H1 (cell line): ENCODE data around the gene CAB39L. TPM values are rescaled to one million over a fixed set of nuclear protein-coding genes. Genes with fewer than 3 reads are reported as not detected.

ENCODE experiments used
- CTCF ChIA-PET: fragments of 300-600 bp; sonication (Branson Sonifier 250); formaldehyde crosslinking; loops from one replicate; lab custom pipeline; 2021; ENCODE audit not compliant: partially characterized antibody; lab: Charles Lee
- POLR2A ChIA-PET: fragments of 300-600 bp; sonication (Branson Sonifier 250); formaldehyde crosslinking; loops from one replicate; lab custom pipeline; 2021; ENCODE audit warnings: inconsistent platforms; ENCODE audit not compliant: partially characterized antibody; lab: Charles Lee
- DNase-seq, 2 experiments: peaks; one replicate each; pipeline versions ENCODE4 v3.0.0 to v3.0.0-alpha.2; 2010 to 2022; ENCODE audit warnings: low spot score in 2 of 2, low read depth in 1 of 2, mixed read lengths in 1 of 2
- FAIRE-seq: peaks from 2 replicates; lab custom pipeline; 2011; peaks lifted over from hg19 to GRCh38; lab: Jason Lieb, UNC
- H2AFZ ChIP-seq: 2 replicates; pipeline ENCODE4 v1.8.1; 2012; ENCODE audit warnings: low read length, inconsistent platforms
- H2AK5ac ChIP-seq: 2 replicates; pipeline ENCODE4 v1.6.1; 2013; ENCODE audit warnings: low read depth, low read length
- H2BK120ac ChIP-seq: replicated peaks from 2 replicates; pipeline ENCODE3; 2013; ENCODE audit warnings: low read depth, low read length, inconsistent platforms
- H2BK12ac ChIP-seq: 2 replicates; pipeline ENCODE4 v1.6.1; 2013; ENCODE audit warnings: low read depth, low read length
- H2BK15ac ChIP-seq: 2 replicates; pipeline ENCODE4 v1.6.1; 2013; ENCODE audit warnings: low read length
- H2BK20ac ChIP-seq: 2 replicates; pipeline ENCODE4 v1.6.1; 2013; ENCODE audit warnings: low read length
- H2BK5ac ChIP-seq: 2 replicates; pipeline ENCODE4 v1.6.1; 2013; ENCODE audit warnings: low read depth, low read length
- H3K14ac ChIP-seq: 2 replicates; pipeline ENCODE4 v1.6.1; 2013; ENCODE audit warnings: inconsistent platforms; ENCODE audit not compliant: insufficient read length
- H3K18ac ChIP-seq: 2 replicates; pipeline ENCODE4 v1.6.1; 2013; ENCODE audit warnings: low read length; ENCODE audit errors: extremely low read depth
- H3K23ac ChIP-seq: 2 replicates; pipeline ENCODE4 v1.6.1; 2013; ENCODE audit warnings: inconsistent platforms; ENCODE audit not compliant: insufficient read length
- H3K23me2 ChIP-seq: 2 replicates; pipeline ENCODE4 v1.6.1; 2013; ENCODE audit warnings: low read depth, low read length
- H3K27ac ChIP-seq: 2 replicates; pipeline ENCODE4 v1.6.1; 2011; ENCODE audit warnings: low read depth, low read length, inconsistent platforms
- H3K27me3 ChIP-seq, 4 experiments: replicated peaks in 1 of 4; 1 replicate in 1 of 4; 2 replicates in 3 of 4; pipeline versions ENCODE4 v1.6.1 to v1.8.1; 2011 to 2013; ENCODE audit warnings: low read length in 3 of 4, mild to moderate bottlenecking in 3 of 4, inconsistent platforms in 2 of 4, mixed read lengths in 2 of 4, moderate library complexity in 1 of 4; ENCODE audit not compliant: control insufficient read depth in 3 of 4, insufficient read depth in 3 of 4; ENCODE audit errors: extremely low read depth in 1 of 4
- H3K36me3 ChIP-seq, 4 experiments: 2 replicates each; pipeline versions ENCODE4 v1.6.1 to v1.8.1; 2011 to 2013; ENCODE audit warnings: mild to moderate bottlenecking in 4 of 4, low read length in 3 of 4, moderate library complexity in 2 of 4, control low read depth in 1 of 4, inconsistent platforms in 1 of 4; ENCODE audit not compliant: insufficient read depth in 4 of 4, control insufficient read depth in 2 of 4
- H3K4ac ChIP-seq: replicated peaks from 2 replicates; pipeline ENCODE3; 2013; ENCODE audit warnings: low read length, low read depth, mixed read lengths, inconsistent platforms; ENCODE audit not compliant: insufficient read length
- H3K4me1 ChIP-seq, 4 experiments: replicated peaks in 1 of 4; 1 replicate in 1 of 4; 2 replicates in 3 of 4; pipeline versions ENCODE4 v1.6.1 to v1.8.1; 2011 to 2013; ENCODE audit warnings: low read length in 3 of 4, inconsistent platforms in 2 of 4, mixed read lengths in 1 of 4; ENCODE audit not compliant: insufficient read depth in 4 of 4, control insufficient read depth in 3 of 4
- H3K4me2 ChIP-seq, 2 experiments: 2 replicates each; pipeline versions ENCODE4 v1.6.1 to v1.8.1; 2011 to 2013; ENCODE audit warnings: low read depth in 2 of 2, low read length in 2 of 2, control low read depth in 1 of 2, inconsistent platforms in 1 of 2, mild to moderate bottlenecking in 1 of 2; ENCODE audit not compliant: insufficient read depth in 1 of 2
- H3K4me3 ChIP-seq, 4 experiments: fragments of 200-600, 300-600 bp in 1 of 4; sonication (generic), shearing (Covaris generic), sonication (Bioruptor Twin) in 1 of 4; 2 replicates each; pipeline versions ENCODE4 v1.5.1 to v1.8.1; 2011 to 2016; ENCODE audit warnings: low read length in 4 of 4, low read depth in 3 of 4, control low read depth in 2 of 4, inconsistent platforms in 2 of 4, mild to moderate bottlenecking in 2 of 4, mixed read lengths in 1 of 4, moderate library complexity in 1 of 4; ENCODE audit not compliant: insufficient read depth in 2 of 4; ENCODE audit errors: extremely low read depth in 1 of 4
- H3K56ac ChIP-seq: replicated peaks from 2 replicates; pipeline ENCODE3; 2013; ENCODE audit warnings: low read depth, mild to moderate bottlenecking, mixed read lengths, low read length, inconsistent platforms; ENCODE audit not compliant: insufficient read length
- H3K79me1 ChIP-seq: 2 replicates; pipeline ENCODE4 v1.6.1; 2013; ENCODE audit warnings: low read depth, low read length, control low read depth
- H3K79me2 ChIP-seq, 2 experiments: 2 replicates each; pipeline versions ENCODE4 v1.6.1 to v1.8.1; 2012 to 2013; ENCODE audit warnings: low read length in 2 of 2, mild to moderate bottlenecking in 2 of 2, inconsistent platforms in 1 of 2; ENCODE audit not compliant: insufficient read depth in 2 of 2, control insufficient read depth in 1 of 2
- H3K9ac ChIP-seq, 4 experiments: replicated peaks in 1 of 4; 1 replicate in 1 of 4; 2 replicates in 3 of 4; pipeline versions ENCODE4 v1.6.1 to v1.8.1; 2011 to 2013; ENCODE audit warnings: low read depth in 3 of 4, low read length in 3 of 4, control low read depth in 2 of 4, mild to moderate bottlenecking in 2 of 4, moderate library complexity in 2 of 4, inconsistent platforms in 1 of 4; ENCODE audit errors: extremely low read depth in 1 of 4
- H3K9me3 ChIP-seq, 2 experiments: 2 replicates each; pipeline versions ENCODE4 v1.6.1 to v1.8.1; 2012 to 2013; ENCODE audit warnings: mild to moderate bottlenecking in 2 of 2, moderate library complexity in 2 of 2, control low read depth in 1 of 2, inconsistent platforms in 1 of 2, low read depth in 1 of 2, low read length in 1 of 2, mixed read lengths in 1 of 2; ENCODE audit not compliant: insufficient read depth in 2 of 2
- H4K20me1 ChIP-seq, 2 experiments: replicated peaks in 1 of 2; 2 replicates each; pipeline versions ENCODE3 to v1.8.1; 2011 to 2013; ENCODE audit warnings: inconsistent platforms in 2 of 2, low read length in 2 of 2, mild to moderate bottlenecking in 1 of 2; ENCODE audit not compliant: insufficient read depth in 2 of 2, control insufficient read depth in 1 of 2
- H4K5ac ChIP-seq: 2 replicates; pipeline ENCODE4 v1.6.1; 2013; ENCODE audit warnings: low read length, low read depth, mixed read lengths, inconsistent platforms; ENCODE audit not compliant: insufficient read length
- H4K8ac ChIP-seq: 2 replicates; pipeline ENCODE4 v1.8.0; 2013; ENCODE audit warnings: mild to moderate bottlenecking, moderate library complexity, low read length, inconsistent platforms; ENCODE audit not compliant: insufficient read depth; ENCODE audit errors: extremely low read depth
- H4K91ac ChIP-seq: replicated peaks from 2 replicates; pipeline ENCODE3; 2013; ENCODE audit warnings: low read length, mixed read lengths, inconsistent platforms; ENCODE audit not compliant: insufficient read length
- BRCA1 ChIP-seq: IDR thresholded peaks from 2 replicates; pipeline ENCODE4 v1.6.1; 2012; ENCODE audit warnings: low read depth, low read length, improper control_type of control experiment
- CHD2 ChIP-seq: IDR thresholded peaks from 2 replicates; pipeline ENCODE4 v1.6.1; 2012; ENCODE audit warnings: low read length, improper control_type of control experiment
- EP300 ChIP-seq, 2 experiments: IDR thresholded peaks; 1 replicate in 1 of 2; 2 replicates in 1 of 2; pipeline ENCODE4 v1.6.1; 2011 to 2012; ENCODE audit warnings: low read depth in 2 of 2, low read length in 2 of 2, mild to moderate bottlenecking in 2 of 2, borderline replicate concordance in 1 of 2, inconsistent platforms in 1 of 2, moderate library complexity in 1 of 2
- EZH2 ChIP-seq: fragments of 200-600 bp; sonication (generic); IDR thresholded peaks from 2 replicates; pipeline ENCODE4 v1.7.1; 2012; ENCODE audit warnings: low read depth, mild to moderate bottlenecking, moderate library complexity, low read length, inconsistent platforms; ENCODE audit not compliant: severe bottlenecking
- GTF2F1 ChIP-seq: IDR thresholded peaks from 2 replicates; pipeline ENCODE4 v1.6.1; 2012; ENCODE audit warnings: low read depth, low read length, improper control_type of control experiment, borderline replicate concordance
- KDM1A ChIP-seq: fragments of 200-600, 300-600 bp; sonication (generic); IDR thresholded peaks from 2 replicates; pipeline ENCODE4 v1.7.1; 2016; ENCODE audit warnings: mild to moderate bottlenecking, low read length, borderline replicate concordance
- RAD21 ChIP-seq, 2 experiments: IDR thresholded peaks in 1 of 2; conservative IDR thresholded peaks in 1 of 2; 2 replicates each; pipeline ENCODE4 v1.6.1; 2011; ENCODE audit warnings: low read depth in 2 of 2, low read length in 2 of 2, improper control_type of control experiment in 1 of 2, inconsistent platforms in 1 of 2, mild to moderate bottlenecking in 1 of 2, moderate library complexity in 1 of 2
- SAP30 ChIP-seq: fragments of 300-600 bp; sonication (generic); IDR thresholded peaks from 2 replicates; pipeline ENCODE4 v1.7.1; 2012; ENCODE audit warnings: low read length, moderate library complexity, mild to moderate bottlenecking, inconsistent platforms; ENCODE audit not compliant: insufficient read depth, insufficient replicate concordance
- SIN3A ChIP-seq, 2 experiments: IDR thresholded peaks in 1 of 2; conservative IDR thresholded peaks in 1 of 2; 2 replicates each; pipeline ENCODE4 v1.6.1; 2011 to 2012; ENCODE audit warnings: low read length in 2 of 2, improper control_type of control experiment in 1 of 2, low read depth in 1 of 2, mild to moderate bottlenecking in 1 of 2
- SIX5 ChIP-seq: IDR thresholded peaks from 2 replicates; pipeline ENCODE4 v1.6.1; 2011; ENCODE audit warnings: mild to moderate bottlenecking, low read depth, low read length
- YY1 ChIP-seq: IDR thresholded peaks from 2 replicates; pipeline ENCODE4 v1.6.1; 2011; ENCODE audit warnings: low read depth, mild to moderate bottlenecking, low read length
- WGBS, 2 experiments: shearing (Covaris generic) in 1 of 2; methylation state at CpG; one replicate each; pipeline versions ENCODE4 v1.1.6 to v1.1.7; 2013 to 2015; ENCODE audit warnings: low lambda C conversion rate in 2 of 2, mixed read lengths in 2 of 2, inconsistent platforms in 1 of 2, low coverage in 1 of 2, missing lambda C conversion rate in 1 of 2; ENCODE audit not compliant: insufficient replicate concordance in 2 of 2, insufficient coverage in 1 of 2, insufficient read length in 1 of 2; ENCODE audit errors: extremely low coverage in 1 of 2, missing lambda C conversion rate in 1 of 2; 5-methylcytosine and 5-hydroxymethylcytosine counted together
- polyA plus RNA-seq, 7 experiments: library from polyadenylated mRNA; depleted of rRNA in 3 of 7; stranded (reverse) in 5 of 7; unstranded in 2 of 7; fragments of >200 nt in 5 of 7; fragments of 200-250 nt in 2 of 7; gene quantifications; 1 replicate in 5 of 7; 2 replicates in 1 of 7; 4 replicates in 1 of 7; pipeline versions ENCODE4 v1.2.1 to v1.2.3, GENCODE V29; 2011 to 2013; ENCODE audit warnings: missing spikeins in 2 of 7, mixed read lengths in 2 of 7
- total RNA-seq: library from RNA; stranded (reverse); fragmentation: NEBNext Ultra II Directional; extraction: Animal tissue kit (Norgen Biotek cat#: 25700); gene quantifications from 2 replicates; pipeline ENCODE4 v1.2.1, GENCODE V29; 2021
- TF ChIP-seq, protein P1 (sequence below): IDR thresholded peaks from 2 replicates; pipeline ENCODE4 v1.6.1; 2011; ENCODE audit warnings: low read length, improper control_type of control experiment

CAB39L gene
- total and polyA plus RNA-seq, 2 of the 8 experiments (the other 6 are each of a cell fraction or from before 2014, with no cell fraction given) = 2.5 to 4.8 TPM

DNA sequence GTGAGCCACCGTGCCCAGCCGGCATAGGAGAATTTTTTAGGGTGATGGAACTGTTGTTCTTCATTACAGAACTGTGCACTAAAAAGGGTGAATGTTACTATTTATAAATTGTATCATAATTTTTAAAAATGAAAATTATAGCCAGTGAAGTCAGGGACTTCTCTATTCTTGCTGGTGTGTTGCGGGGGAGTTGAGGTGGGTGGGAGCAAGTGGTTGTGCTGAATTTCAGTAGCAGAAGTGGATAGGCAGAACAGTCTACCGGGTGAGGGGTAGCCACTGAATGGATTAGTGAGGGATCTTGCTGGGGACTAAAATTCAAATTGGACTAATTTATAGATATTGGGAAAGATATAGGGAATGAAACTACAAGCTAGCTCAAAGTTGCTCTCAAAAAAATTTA is 74.0 kb downstream of the CAB39L start:
- Histone ChIP-seq H4K20me1 (no peaks in the 10 kb centered on the region), H3K4me3 (no peak overlapping the region), H3K23ac (no peak overlapping the region), H4K5ac (no peak overlapping the region), H3K36me3 (no peaks in the 10 kb centered on the region), H2BK5ac (no peak overlapping the region), H3K9ac (no peak overlapping the region), H3K23me2 (no peaks in the 10 kb centered on the region), H2BK120ac (no peak overlapping the region), H3K4me2 (no peak overlapping the region), H2BK15ac (no peak overlapping the region), H3K14ac (no peak overlapping the region), H3K27me3 (no peaks in the 10 kb centered on the region; a peak in 1 of 7 replicates), H3K4ac (no peak overlapping the region), H3K79me2 (no peaks in the 10 kb centered on the region), H3K9me3 (no peaks in the 10 kb centered on the region), H3K4me1 (no peaks in the 10 kb centered on the region; a peak in 1 of 7 replicates), H4K8ac (no peak overlapping the region), H2AK5ac (no peak overlapping the region), H2BK20ac (no peak overlapping the region), H2AFZ (no peak overlapping the region), H3K56ac (no peak overlapping the region), H3K79me1 (no peaks in the 10 kb centered on the region), H3K18ac (no peak overlapping the region), H3K27ac (no peak overlapping the region), H2BK12ac (no peak overlapping the region), H4K91ac (no peak overlapping the region)
- WGBS, 2 experiments = 77% methylated on average over 4 of the region's 4 CpGs; no CpG with 5 or more reads in 1 of the 2 experiments
- DNase-seq = no peak
- ChIA-PET CTCF (interaction anchor here (2.0 kb wide), 1 partner anchor 56 kb away, joined by 4 read pairs; no protein-coding TSS in a partner anchor), POLR2A (no interaction called here)
- FAIRE-seq = no peak
- no peak for TF ChIP-seq SIN3A (conservative IDR thresholded peaks at IDR 0.05 in 1 of 2, IDR thresholded peaks at IDR 0.05 in 1 of 2; ENCODE audit: low read depth in 1 of 2, low read length in 2 of 2)
- no peak for TF ChIP-seq RAD21 (IDR thresholded peaks at IDR 0.05 in 1 of 2, conservative IDR thresholded peaks at IDR 0.05 in 1 of 2; ENCODE audit: low read depth in 2 of 2, low read length in 2 of 2)
- no peak for TF ChIP-seq CHD2
- TF ChIP-seq EP300 (IDR thresholded peaks at IDR 0.05; ENCODE audit: borderline replicate concordance in 1 of 2, low read depth in 2 of 2, low read length in 2 of 2) = no peak
- TF ChIP-seq, protein P1, sequence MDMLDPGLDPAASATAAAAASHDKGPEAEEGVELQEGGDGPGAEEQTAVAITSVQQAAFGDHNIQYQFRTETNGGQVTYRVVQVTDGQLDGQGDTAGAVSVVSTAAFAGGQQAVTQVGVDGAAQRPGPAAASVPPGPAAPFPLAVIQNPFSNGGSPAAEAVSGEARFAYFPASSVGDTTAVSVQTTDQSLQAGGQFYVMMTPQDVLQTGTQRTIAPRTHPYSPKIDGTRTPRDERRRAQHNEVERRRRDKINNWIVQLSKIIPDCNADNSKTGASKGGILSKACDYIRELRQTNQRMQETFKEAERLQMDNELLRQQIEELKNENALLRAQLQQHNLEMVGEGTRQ = no peak
- TF ChIP-seq BRCA1 = no peak
- TF ChIP-seq GTF2F1 = no peak
- no peak for TF ChIP-seq EZH2
- TF ChIP-seq SIX5 = no peak
- no peak for TF ChIP-seq YY1
- no peak for TF ChIP-seq SAP30
- TF ChIP-seq KDM1A = no peak
